Vagina (tissue), 2 donors: ENCODE data around the gene RNF213. TPM values are rescaled to one million over a fixed set of nuclear protein-coding genes. Genes with fewer than 3 reads are reported as not detected.

Source experiments
- DNase-seq, 2 donors: peaks; one replicate each; pipeline ENCODE4 v3.0.0-alpha.2; 2017; ENCODE audit errors: extremely low spot score in 2 of 2
- H3K27ac ChIP-seq: fragments of 200-600 bp; sonication (generic); one replicate; pipeline ENCODE4 v1.5.1; 2019
- H3K27me3 ChIP-seq: fragments of 200-600 bp; sonication (generic); one replicate; pipeline ENCODE4 v1.5.1; 2019
- H3K36me3 ChIP-seq, 2 donors: fragments of 200-600 bp; sonication (generic); one replicate each; pipeline ENCODE4 v1.5.1; 2017 to 2019
- H3K4me1 ChIP-seq: fragments of 200-600 bp; sonication (generic); one replicate; pipeline ENCODE4 v1.5.1; 2019
- H3K4me3 ChIP-seq, 2 donors: fragments of 200-600 bp; sonication (generic); 1 replicate in 1 of 2; 2 replicates in 1 of 2; pipeline ENCODE4 v1.5.1; 2016 to 2019
- H3K9me3 ChIP-seq: fragments of 200-600 bp; sonication (generic); one replicate; pipeline ENCODE4 v1.5.1; 2019
- POLR2A ChIP-seq, 2 donors: fragments of 450-650 bp; IDR thresholded peaks; one replicate each; pipeline ENCODE4 v1.6.1; 2017; ENCODE audit warnings: antibody characterized with exemption in 2 of 2, mild to moderate bottlenecking in 2 of 2, moderate library complexity in 2 of 2
- POLR2AphosphoS5 ChIP-seq, 2 donors: sonication (generic); formaldehyde crosslinking; IDR thresholded peaks; one replicate each; pipeline ENCODE4 v1.9.0; 2017; ENCODE audit warnings: antibody characterized with exemption in 2 of 2, mild to moderate bottlenecking in 2 of 2, low read depth in 1 of 2; ENCODE audit not compliant: insufficient read depth in 1 of 2
- intact Hi-C: fragments of 100-400 bp; cut with DNase I; formaldehyde crosslinking; loops from one replicate; pipeline ENCODE4 v1.15.1; 2023
- total RNA-seq: library from RNA; depleted of rRNA; stranded (reverse); fragments of >200 nt; gene quantifications from one replicate; pipeline ENCODE4 v1.2.3, GENCODE V29; 2016
- TF ChIP-seq, protein P1 (sequence below), 3 experiments: fragments of 450-650 bp in 2 of 3; fragments of 200-600 bp in 1 of 3; sonication (generic) in 1 of 3; IDR thresholded peaks; one replicate each; pipeline ENCODE4 v1.5.1; 2017 to 2019; ENCODE audit warnings: antibody characterized with exemption in 3 of 3, mild to moderate bottlenecking in 2 of 3, moderate library complexity in 2 of 3

The RNF213 gene
- total RNA-seq, 1 donor from 2014 or later: 144 TPM

DNA sequence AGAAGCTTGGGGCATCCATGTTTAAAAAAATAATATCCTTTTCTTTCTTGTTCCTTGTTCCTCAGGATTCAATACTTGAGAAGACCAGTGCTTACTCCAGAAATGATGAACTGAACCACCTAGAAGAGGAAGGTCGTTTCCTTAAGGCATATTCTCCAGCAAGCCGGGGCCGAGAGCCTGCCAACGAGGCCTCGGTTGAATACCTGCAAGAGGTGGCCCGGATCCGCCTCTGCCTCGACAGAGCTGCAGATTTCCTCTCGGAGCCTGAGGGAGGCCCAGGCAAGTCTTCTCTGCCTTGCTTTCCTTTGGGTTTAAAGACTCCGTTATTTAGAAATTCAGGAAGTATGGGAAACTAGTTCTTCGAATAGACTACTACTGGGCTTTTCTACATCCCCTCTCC, 111.8 kb downstream of the RNF213 start:
- no peak for DNase-seq

DNA sequence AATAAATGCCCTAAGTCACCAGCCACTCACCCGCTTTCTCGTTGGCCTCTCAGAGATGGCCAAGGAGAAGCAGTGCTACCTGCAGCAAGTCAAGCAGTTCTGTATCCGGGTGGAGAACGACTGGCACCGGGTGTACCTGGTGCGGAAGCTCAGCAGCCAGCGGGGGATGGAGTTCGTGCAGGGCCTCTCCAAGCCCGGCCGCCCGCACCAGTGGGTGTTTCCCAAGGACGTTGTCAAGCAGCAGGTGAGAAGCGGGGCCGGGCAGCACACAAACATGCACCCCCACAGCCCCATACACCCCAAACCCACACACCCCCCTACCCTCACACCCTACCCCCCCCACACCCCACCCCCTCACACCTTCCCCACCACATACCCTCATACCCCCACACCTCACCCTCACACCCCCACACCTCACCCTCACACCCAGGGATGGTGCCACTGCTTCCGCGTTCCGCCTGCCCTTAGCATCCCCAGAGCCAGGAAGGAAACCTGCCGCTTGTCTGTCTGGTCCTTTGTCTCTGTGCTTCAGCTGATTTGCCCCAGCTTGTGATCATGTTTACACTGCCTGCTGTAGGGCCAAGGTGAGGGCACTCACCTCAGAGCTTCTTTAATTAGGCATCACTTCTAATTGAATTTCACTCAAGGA, 112.4 kb downstream of the RNF213 start:
- intact Hi-C loops: no loop called here
- H3K27ac ChIP-seq: no peak overlapping the region
- no peaks in the 10 kb centered on the region for H3K27me3 ChIP-seq
- TF ChIP-seq, protein P1, sequence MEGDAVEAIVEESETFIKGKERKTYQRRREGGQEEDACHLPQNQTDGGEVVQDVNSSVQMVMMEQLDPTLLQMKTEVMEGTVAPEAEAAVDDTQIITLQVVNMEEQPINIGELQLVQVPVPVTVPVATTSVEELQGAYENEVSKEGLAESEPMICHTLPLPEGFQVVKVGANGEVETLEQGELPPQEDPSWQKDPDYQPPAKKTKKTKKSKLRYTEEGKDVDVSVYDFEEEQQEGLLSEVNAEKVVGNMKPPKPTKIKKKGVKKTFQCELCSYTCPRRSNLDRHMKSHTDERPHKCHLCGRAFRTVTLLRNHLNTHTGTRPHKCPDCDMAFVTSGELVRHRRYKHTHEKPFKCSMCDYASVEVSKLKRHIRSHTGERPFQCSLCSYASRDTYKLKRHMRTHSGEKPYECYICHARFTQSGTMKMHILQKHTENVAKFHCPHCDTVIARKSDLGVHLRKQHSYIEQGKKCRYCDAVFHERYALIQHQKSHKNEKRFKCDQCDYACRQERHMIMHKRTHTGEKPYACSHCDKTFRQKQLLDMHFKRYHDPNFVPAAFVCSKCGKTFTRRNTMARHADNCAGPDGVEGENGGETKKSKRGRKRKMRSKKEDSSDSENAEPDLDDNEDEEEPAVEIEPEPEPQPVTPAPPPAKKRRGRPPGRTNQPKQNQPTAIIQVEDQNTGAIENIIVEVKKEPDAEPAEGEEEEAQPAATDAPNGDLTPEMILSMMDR (IDR thresholded peaks at IDR 0.05): no peak
- TF ChIP-seq POLR2A (IDR thresholded peaks at IDR 0.05): no peak
- no peak for TF ChIP-seq POLR2AphosphoS5 (IDR thresholded peaks at IDR 0.05; ENCODE audit: insufficient read depth in 1 of 2, low read depth in 1 of 2)
- DNase-seq: no peak
- no peak overlapping the region for H3K4me3 ChIP-seq
- no peaks in the 10 kb centered on the region for H3K4me1 ChIP-seq
- H3K36me3 ChIP-seq: peaks cover 9 to 96% of the 10 kb centered on the region in 2 donors
- no peaks in the 10 kb centered on the region for H3K9me3 ChIP-seq

More for the DNA sequence above, 111.8 kb downstream of the RNF213 start:
- Histone ChIP-seq H3K4me3 (no peak overlapping the region), H3K27me3 (no peaks in the 10 kb centered on the region), H3K27ac (no peak overlapping the region), H3K9me3 (no peaks in the 10 kb centered on the region), H3K4me1 (no peaks in the 10 kb centered on the region), H3K36me3 (peaks cover 9 to 96% of the 10 kb centered on the region in 2 donors)
- TF ChIP-seq, protein P1 (IDR thresholded peaks at IDR 0.05): no peak
- no peak for TF ChIP-seq POLR2AphosphoS5 (IDR thresholded peaks at IDR 0.05; ENCODE audit: insufficient read depth in 1 of 2, low read depth in 1 of 2)
- no peak for TF ChIP-seq POLR2A (IDR thresholded peaks at IDR 0.05)
- intact Hi-C loops: no loop called here

- no peak for TF ChIP-seq POLR2AphosphoS5 (IDR thresholded peaks at IDR 0.05; ENCODE audit: insufficient read depth in 1 of 2, low read depth in 1 of 2)
- no peak for TF ChIP-seq POLR2A (IDR thresholded peaks at IDR 0.05)
- TF ChIP-seq, protein P1 (IDR thresholded peaks at IDR 0.05): no peak
- Histone ChIP-seq H3K27ac (no peak overlapping the region), H3K27me3 (no peaks in the 10 kb centered on the region), H3K4me3 (no peak overlapping the region), H3K9me3 (no peaks in the 10 kb centered on the region), H3K36me3 (peaks cover 9 to 89% of the 10 kb centered on the region in 2 donors), H3K4me1 (no peaks in the 10 kb centered on the region)
- intact Hi-C loops: no loop called here
- no peak for DNase-seq
These were observed 113.5 kb downstream of the RNF213 start for GRCh38 chr17:80374039-80374731.

- H3K36me3 ChIP-seq: peaks cover 9 to 89% of the 10 kb centered on the region in 2 donors
- TF ChIP-seq POLR2A (IDR thresholded peaks at IDR 0.05): no peak
- TF ChIP-seq, protein P1 (IDR thresholded peaks at IDR 0.05): no peak
- TF ChIP-seq POLR2AphosphoS5 (IDR thresholded peaks at IDR 0.05; ENCODE audit: insufficient read depth in 1 of 2, low read depth in 1 of 2): no peak
- H3K4me1 ChIP-seq: no peaks in the 10 kb centered on the region
- intact Hi-C loops: no loop called here
- H3K27me3 ChIP-seq: no peaks in the 10 kb centered on the region
- no peak for DNase-seq
- no peaks in the 10 kb centered on the region for H3K9me3 ChIP-seq
- no peak overlapping the region for H3K27ac ChIP-seq
- no peak overlapping the region for H3K4me3 ChIP-seq
These were observed 114.3 kb downstream of the RNF213 start for GRCh38 chr17:80374732-80375585.
